K562 (cell line): ENCODE measurements around the gene ZC3H10. TPM values are rescaled to one million over a fixed set of nuclear protein-coding genes. Genes with fewer than 3 reads are reported as not detected.

Experiments
- CLOCK ChIP-seq: fragments of 250-450 bp; sonication (Bioruptor Pico); IDR thresholded peaks from 2 replicates; pipeline ENCODE4 v1.4.0; 2020; ENCODE audit warnings: mild to moderate bottlenecking, moderate library complexity, borderline replicate concordance
- CREB3L1 ChIP-seq: fragments of 450-650 bp; IDR thresholded peaks from 2 replicates; pipeline ENCODE4 v1.6.1; 2014; ENCODE audit warnings: low read depth, mild to moderate bottlenecking, moderate library complexity, borderline replicate concordance
- CTCFL ChIP-seq: IDR thresholded peaks from 2 replicates; pipeline ENCODE4 v1.6.1; 2011; ENCODE audit warnings: borderline replicate concordance, low read depth, mild to moderate bottlenecking, moderate library complexity, low read length; ENCODE audit not compliant: insufficient read depth, poor library complexity, severe bottlenecking
- FOXA1 ChIP-seq: fragments of 450-650 bp; IDR thresholded peaks from 2 replicates; pipeline ENCODE4 v1.6.1; 2016; ENCODE audit warnings: mild to moderate bottlenecking, borderline replicate concordance
- KLF10 ChIP-seq: fragments of 250-450 bp; sonication (Bioruptor Pico); IDR thresholded peaks from 2 replicates; pipeline ENCODE4 v1.6.1; 2021; ENCODE audit warnings: matching md5 sums
- MBD1 ChIP-seq: fragments of 250-450 bp; sonication (Bioruptor Pico); IDR thresholded peaks from 2 replicates; pipeline ENCODE4 v1.8.0; 2022; ENCODE audit warnings: inconsistent platforms
- MCM5 ChIP-seq: fragments of 450-650 bp; IDR thresholded peaks from 2 replicates; pipeline ENCODE4 v1.6.1; 2016; ENCODE audit warnings: low read depth
- NCOA1 ChIP-seq: fragments of 450-650 bp; IDR thresholded peaks from 2 replicates; pipeline ENCODE4 v1.6.1; 2016; ENCODE audit warnings: low read depth
- RBM22 ChIP-seq: fragments of 200-400 bp; formaldehyde crosslinking; IDR thresholded peaks from 2 replicates; pipeline ENCODE4 v1.6.1; 2018; ENCODE audit warnings: low read length, low read depth; ENCODE audit not compliant: poor library complexity, severe bottlenecking
- RFX5 ChIP-seq: IDR thresholded peaks from 2 replicates; pipeline ENCODE4 v1.6.1; 2011; ENCODE audit warnings: low read depth, mild to moderate bottlenecking, improper control_type of control experiment, low read length
- SAFB ChIP-seq: fragments of 200-400 bp; formaldehyde crosslinking; IDR thresholded peaks from 2 replicates; pipeline ENCODE4 v1.6.1; 2017; ENCODE audit warnings: low read depth, low read length, borderline replicate concordance
- STAT6 ChIP-seq: sonication (generic); formaldehyde crosslinking; IDR thresholded peaks from 2 replicates; pipeline ENCODE4 v1.8.1; 2023; ENCODE audit warnings: mild to moderate bottlenecking, missing genetic modification reagents
- TOE1 ChIP-seq, 2 experiments: fragments of 450-650 bp in 1 of 2; sonication (generic) in 1 of 2; formaldehyde crosslinking in 1 of 2; IDR thresholded peaks; 2 replicates each; pipeline versions ENCODE4 v1.7.1 to v1.8.0; 2016 to 2022; ENCODE audit warnings: borderline replicate concordance in 2 of 2, mild to moderate bottlenecking in 2 of 2, antibody characterized with exemption in 1 of 2, inconsistent platforms in 1 of 2, low read depth in 1 of 2, missing genetic modification reagents in 1 of 2, moderate library complexity in 1 of 2
- ZNF197 ChIP-seq: fragments of 200-800 bp; sonication (Bioruptor generic); IDR thresholded peaks from 2 replicates; pipeline ENCODE4 v1.6.1; 2016; ENCODE audit warnings: low read depth, missing genetic modification characterization, missing compliant biosample characterization
- ZSCAN29 ChIP-seq: fragments of 450-650 bp; IDR thresholded peaks from 2 replicates; pipeline ENCODE4 v1.6.1; 2017
- polyA plus RNA-seq, 8 experiments: library from polyadenylated mRNA; depleted of rRNA in 4 of 8; stranded (reverse) in 5 of 8; unstranded in 3 of 8; fragments of >200 nt; fragmentation: Nextera tagmentation in 2 of 8; fragmentation: Illumina TruSeq in 1 of 8; extraction: Ambion mirVana in 2 of 8; extraction: Trizol in 1 of 8; gene quantifications; 2 replicates each; pipeline versions ENCODE4 v1.2.1 to v1.2.3, GENCODE V29; 2011 to 2014; ENCODE audit warnings: inconsistent platforms in 1 of 8, missing spikeins in 1 of 8
- total RNA-seq, 7 experiments: library from RNA; depleted of rRNA in 6 of 7; stranded (reverse); fragments of >200 nt in 6 of 7; fragmentation: Illumina TruSeq in 2 of 7; extraction: Trizol in 2 of 7; gene quantifications; 2 replicates each; pipeline versions ENCODE4 v1.2.1 to v1.2.3, GENCODE V29; 2011 to 2021; ENCODE audit warnings: low replicate concordance in 1 of 7

Gene ZC3H10
- total and polyA plus RNA-seq, 9 of the 15 experiments (the other 6 are each of a cell fraction or from before 2014, with no cell fraction given): 0.31 to 4.1 (median 1.6) TPM

GRCh38 chr12:56104109-56104814, 13.8 kb upstream of the ZC3H10 start, which contains the start of gene PA2G4 (continued):
- TF ChIP-seq TOE1 (IDR thresholded peaks at IDR 0.05; ENCODE audit: borderline replicate concordance) (no peak; the same call in 1 of the 2 replicates), TOE1 (CRISPR knock-in tag; IDR thresholded peaks at IDR 0.05; ENCODE audit: borderline replicate concordance, low read depth) (peak; percentile 87; the same call in 1 of the 2 replicates), NCOA1 (no peak), STAT6 (CRISPR knock-in tag) (peak; percentile 80; the same call in 1 of the 2 replicates), KLF10 (no peak), ZNF197 (peak; percentile 56; the same call in 1 of the 2 replicates), FOXA1 (no peak), CREB3L1 (peak; percentile 91), RFX5 (no peak), SAFB (no peak), CLOCK (CRISPR knock-in tag) (no peak), ZSCAN29 (0 out of 2 replicates have a peak, but pooled peaks have one; percentile 31), MBD1 (no peak), RBM22 (no peak), CTCFL (no peak), MCM5 (no peak)
